GM12891 (cell line): ENCODE measurements around the gene PEX3.

ENCODE experiments used
- DNase-seq: peaks from one replicate; pipeline ENCODE4 v3.0.0; 2011; ENCODE audit warnings: low spot score; ENCODE audit not compliant: insufficient read length
- FAIRE-seq: peaks from 2 replicates; lab custom pipeline; 2011; peaks lifted over from hg19 to GRCh38; lab: Jason Lieb, UNC
- PAX5 ChIP-seq: IDR thresholded peaks from 2 replicates; pipeline ENCODE4 v1.6.1; 2011; ENCODE audit warnings: low read length, moderate library complexity, mild to moderate bottlenecking; ENCODE audit not compliant: insufficient read depth, severe bottlenecking
- POLR2A ChIP-seq: IDR thresholded peaks from 2 replicates; pipeline ENCODE4 v1.6.1; 2011; ENCODE audit warnings: low read depth, low read length, control low read depth
- POLR2AphosphoS5 ChIP-seq: IDR thresholded peaks from 2 replicates; pipeline ENCODE4 v1.6.1; 2011; ENCODE audit warnings: low read depth, low read length, control low read depth
- POU2F2 ChIP-seq: IDR thresholded peaks from 2 replicates; pipeline ENCODE4 v1.6.1; 2011; ENCODE audit warnings: low read depth, mild to moderate bottlenecking, control low read depth, low read length, moderate library complexity
- SPI1 ChIP-seq: IDR thresholded peaks from 2 replicates; pipeline ENCODE4 v1.6.1; 2011; ENCODE audit warnings: low read depth, low read length, control low read depth
- TAF1 ChIP-seq: IDR thresholded peaks from 2 replicates; pipeline ENCODE4 v1.6.1; 2011; ENCODE audit warnings: low read depth, low read length, control low read depth

Gene PEX3

GRCh38 chr6:143515061-143515760 lies 64.6 kb downstream of the PEX3 start:
- TF ChIP-seq SPI1 (no peak), POLR2AphosphoS5 (no peak), TAF1 (no peak), POU2F2 (no peak), PAX5 (no peak)
- DNase-seq (no peak), FAIRE-seq (no peak)

GRCh38 chr6:143515766-143516355 lies 65.3 kb downstream of the PEX3 start:
- no peak for TF ChIP-seq PAX5
- no peak for TF ChIP-seq TAF1
- TF ChIP-seq POLR2A: no peak
- no peak for TF ChIP-seq POU2F2
- no peak for TF ChIP-seq SPI1
- no peak for TF ChIP-seq POLR2AphosphoS5
- DNase-seq (no peak), FAIRE-seq (peak; percentile 23)

- FAIRE-seq (no peak), DNase-seq (no peak)
- TF ChIP-seq SPI1 (0 out of 2 replicates have a peak, but pooled peaks have one; percentile 10), POU2F2 (no peak), PAX5 (no peak)
These were observed 66.3 kb downstream of the PEX3 start for GRCh38 chr6:143516690-143517446.

- TF ChIP-seq SPI1: peak; percentile 61
- TF ChIP-seq POLR2AphosphoS5: no peak
- DNase-seq: no peak
- FAIRE-seq: no peak
These were observed 66.8 kb downstream of the PEX3 start for GRCh38 chr6:143517447-143517773.

GRCh38 chr6:143522039-143522600 lies 71.5 kb downstream of the PEX3 start:
- FAIRE-seq: no peak
- no peak for DNase-seq
- TF ChIP-seq TAF1 (no peak), SPI1 (no peak), PAX5 (no peak), POLR2AphosphoS5 (no peak), POU2F2 (no peak), POLR2A (no peak)

GRCh38 chr6:143525356-143525755 lies 74.8 kb downstream of the PEX3 start:
- no peak for TF ChIP-seq POLR2A
- TF ChIP-seq POLR2AphosphoS5: no peak
- no peak for TF ChIP-seq TAF1
- no peak for TF ChIP-seq SPI1
- TF ChIP-seq POU2F2: no peak
- TF ChIP-seq PAX5: no peak

GRCh38 chr6:143527677-143528076 lies 77.1 kb downstream of the PEX3 start:
- no peak for FAIRE-seq
- no peak for DNase-seq
- TF ChIP-seq TAF1 (no peak), PAX5 (no peak), SPI1 (no peak), POU2F2 (no peak), POLR2AphosphoS5 (no peak), POLR2A (no peak)

More at GRCh38 chr6:143525356-143525755, 74.8 kb downstream of the PEX3 start:
- DNase-seq: no peak
- FAIRE-seq: no peak

GRCh38 chr6:143528164-143528811 lies 77.7 kb downstream of the PEX3 start:
- no peak for DNase-seq
- TF ChIP-seq POU2F2 (no peak), POLR2A (no peak), POLR2AphosphoS5 (no peak), SPI1 (no peak), TAF1 (no peak), PAX5 (no peak)
- peak; percentile 66 for FAIRE-seq

GRCh38 chr6:143529095-143529494 lies 78.5 kb downstream of the PEX3 start:
- DNase-seq: no peak
- TF ChIP-seq POLR2AphosphoS5 (no peak), TAF1 (no peak), POLR2A (no peak), PAX5 (no peak), SPI1 (no peak), POU2F2 (no peak)
- peak; percentile 76 for FAIRE-seq

GRCh38 chr6:143531720-143532499 lies 81.3 kb downstream of the PEX3 start:
- TF ChIP-seq SPI1 (no peak), PAX5 (no peak), POLR2A (no peak), POU2F2 (no peak), TAF1 (no peak), POLR2AphosphoS5 (no peak)
- FAIRE-seq: no peak
- no peak for DNase-seq
